GM18870 (cell line): ENCODE measurements around the gene ALDH4A1.

Source experiments
- ATAC-seq: cut with Tn5 transposase; IDR thresholded peaks from one replicate; pipeline ENCODE4 v1.9.1; 2021; ENCODE audit warnings: moderate library complexity; ENCODE audit not compliant: unreplicated experiment

Gene ALDH4A1

DNA sequence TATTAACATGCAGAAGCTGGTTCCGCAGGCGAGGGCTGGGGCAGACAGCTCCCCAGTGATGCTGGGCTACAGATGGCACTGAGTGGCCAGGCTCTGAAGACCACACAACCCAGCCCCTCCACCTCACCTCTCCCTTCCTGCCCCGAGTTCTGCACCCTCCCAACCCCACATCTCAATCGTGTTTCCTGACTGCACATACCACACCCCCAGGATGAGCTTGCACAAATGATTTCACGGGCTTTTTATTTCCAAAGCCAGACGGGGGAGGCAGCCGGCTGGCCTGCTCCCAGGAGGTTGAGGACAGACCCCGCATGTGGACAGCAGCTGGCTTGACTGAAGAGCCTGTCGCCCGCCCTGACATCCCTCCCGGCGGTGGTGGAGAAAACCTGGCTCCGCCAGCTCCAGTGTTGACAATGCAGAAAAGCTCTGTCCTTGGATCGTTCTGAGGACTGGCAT lies 21.4 kb upstream of the ALDH4A1 start:
- ATAC-seq, result no peak

DNA sequence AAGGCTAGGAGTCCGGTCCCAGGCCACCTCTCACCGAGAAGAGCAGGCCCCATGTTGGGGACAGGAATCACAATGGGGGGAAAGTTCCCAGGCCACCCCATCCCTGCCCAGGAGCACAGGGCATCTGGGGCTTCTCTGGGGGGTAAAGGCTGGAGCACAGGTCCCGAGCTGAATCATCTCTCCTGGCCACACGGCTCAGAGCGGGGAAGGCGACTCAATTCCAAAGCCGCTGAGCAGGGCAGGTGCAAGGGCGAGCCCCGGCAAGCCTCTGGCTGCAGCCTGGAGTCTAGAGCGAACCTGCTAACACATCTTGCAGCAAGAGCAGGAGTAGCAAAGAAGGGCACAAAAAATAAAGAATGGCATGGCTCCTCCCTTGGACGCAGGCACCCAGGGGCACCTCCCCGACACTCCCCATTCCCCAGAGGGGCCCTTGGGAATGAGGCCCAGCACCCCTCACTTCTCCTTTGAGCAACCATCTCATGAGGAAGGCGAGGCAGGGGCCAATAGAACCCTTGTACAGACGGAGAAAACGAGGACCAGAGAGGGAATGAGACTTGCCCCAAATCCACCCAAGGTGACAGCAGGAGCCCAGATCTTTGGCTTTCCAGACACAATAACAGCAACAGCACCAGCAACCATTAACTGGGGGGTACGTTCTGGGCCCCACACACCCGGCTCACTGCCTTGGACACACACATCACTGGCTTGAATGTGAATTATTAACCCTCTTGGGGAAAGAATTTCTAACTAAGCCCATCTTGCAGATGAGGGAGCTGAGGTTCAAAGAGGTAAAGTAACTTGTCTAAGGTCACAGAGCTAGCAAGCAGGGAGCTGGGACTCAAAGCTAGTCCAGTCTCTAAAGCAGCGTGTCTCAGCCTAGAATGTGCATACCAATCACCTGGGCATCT lies 20.7 kb upstream of the ALDH4A1 start:
- no peak for ATAC-seq

DNA sequence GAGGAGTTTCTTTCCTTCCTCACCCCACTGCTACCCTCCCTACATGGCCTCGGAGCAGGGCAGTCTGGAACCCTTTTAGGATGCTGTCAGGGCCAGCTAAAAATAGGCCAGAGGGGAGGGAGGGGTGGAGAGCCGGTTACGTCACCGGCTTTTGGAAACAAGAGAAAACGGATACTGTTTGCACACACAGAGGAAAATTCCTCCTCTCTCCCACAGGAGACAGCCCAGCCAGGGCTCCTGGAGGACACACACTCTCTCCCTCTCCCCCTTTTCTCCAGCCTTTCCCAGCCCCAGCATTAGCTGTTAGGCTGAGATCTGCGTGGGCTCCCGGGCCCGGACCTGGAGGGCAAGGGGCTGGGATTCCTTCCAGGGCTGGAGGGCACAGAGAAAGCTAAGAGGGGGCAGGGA lies 20.0 kb upstream of the ALDH4A1 start:
- no peak for ATAC-seq

- ATAC-seq, result no peak
Measured at GRCh38 chr1:18921516-18922251, 19.3 kb upstream of the ALDH4A1 start.

DNA sequence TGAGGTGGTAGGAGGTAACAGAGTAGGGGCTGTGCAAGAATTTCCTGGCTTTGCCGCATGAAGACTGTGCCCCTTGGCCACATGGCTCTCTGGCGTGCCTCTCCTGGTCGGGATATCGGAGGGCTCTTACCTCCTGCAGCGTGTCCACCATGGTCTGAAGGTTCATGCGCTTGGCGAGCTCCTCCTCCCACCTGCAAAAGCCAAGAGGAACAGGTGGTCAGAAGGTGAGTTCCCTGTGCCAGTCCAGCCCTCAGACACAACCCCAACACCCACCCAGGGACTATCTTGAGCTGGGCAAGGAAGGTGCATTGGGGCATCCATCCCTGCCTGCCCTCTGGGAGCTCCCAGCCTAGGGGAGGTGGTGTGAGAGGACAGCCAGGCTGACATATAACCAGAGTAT lies 18.6 kb upstream of the ALDH4A1 start:
- no peak for ATAC-seq

- ATAC-seq, result no peak
Measured at GRCh38 chr1:18919956-18920355, 17.6 kb upstream of the ALDH4A1 start.

DNA sequence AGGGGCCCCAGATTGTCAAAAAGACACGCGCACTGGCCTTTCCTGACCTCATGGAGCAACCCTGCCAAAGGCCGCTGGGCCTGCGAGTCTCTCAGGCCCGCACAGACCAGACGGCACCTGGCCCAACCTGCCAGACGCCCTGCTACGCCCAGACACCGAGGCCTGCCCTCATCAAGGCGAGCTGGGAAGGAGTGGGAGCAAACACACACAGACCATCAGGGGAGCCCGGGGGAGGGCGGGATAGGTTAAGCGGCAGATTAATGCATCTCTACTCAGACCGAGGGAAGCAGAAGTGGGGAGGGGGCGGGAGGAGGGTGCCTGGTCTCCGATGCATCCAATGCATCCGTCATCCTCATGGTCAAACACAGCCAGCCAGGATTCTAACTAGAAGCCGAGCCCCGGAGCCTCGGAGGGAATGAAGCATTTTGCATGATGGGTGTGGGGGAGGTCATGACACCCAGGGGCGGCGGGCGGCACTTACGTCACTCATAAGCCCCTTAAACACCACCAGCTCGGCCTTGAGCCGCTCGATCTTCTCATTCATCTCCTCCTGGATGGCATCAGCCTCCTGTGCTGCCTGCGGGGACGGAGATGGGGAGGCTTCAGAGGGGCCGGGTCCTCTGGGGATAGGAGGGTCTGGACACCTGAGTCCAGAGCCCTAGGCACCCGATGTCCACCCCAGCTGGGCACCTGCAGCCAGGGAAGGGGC lies 17.0 kb upstream of the ALDH4A1 start:
- no peak for ATAC-seq

- no peak for ATAC-seq
Measured at GRCh38 chr1:18918417-18918816, 16.1 kb upstream of the ALDH4A1 start.

- no peak for ATAC-seq
Measured at GRCh38 chr1:18917071-18917799, 14.9 kb upstream of the ALDH4A1 start.

DNA sequence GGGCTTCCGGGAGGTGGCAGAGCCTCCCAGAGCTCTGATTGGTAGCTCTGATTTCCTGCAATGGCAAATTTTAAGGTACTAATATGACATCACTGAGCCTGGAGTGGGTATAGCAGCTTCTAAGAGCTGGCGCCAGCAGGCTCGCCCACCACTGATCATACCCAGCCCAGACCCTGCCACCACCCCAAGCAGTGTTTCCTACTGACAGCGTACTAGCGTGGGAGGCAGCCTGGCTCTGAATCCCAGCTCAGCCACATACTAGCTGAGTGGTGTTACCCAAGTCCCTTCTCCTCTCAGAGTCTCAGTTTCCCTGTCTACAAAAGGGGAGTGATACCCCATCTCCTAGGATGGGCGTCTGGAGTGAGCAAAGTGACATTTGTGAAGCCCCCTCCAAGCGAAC lies 13.0 kb upstream of the ALDH4A1 start:
- ATAC-seq, result no peak

DNA sequence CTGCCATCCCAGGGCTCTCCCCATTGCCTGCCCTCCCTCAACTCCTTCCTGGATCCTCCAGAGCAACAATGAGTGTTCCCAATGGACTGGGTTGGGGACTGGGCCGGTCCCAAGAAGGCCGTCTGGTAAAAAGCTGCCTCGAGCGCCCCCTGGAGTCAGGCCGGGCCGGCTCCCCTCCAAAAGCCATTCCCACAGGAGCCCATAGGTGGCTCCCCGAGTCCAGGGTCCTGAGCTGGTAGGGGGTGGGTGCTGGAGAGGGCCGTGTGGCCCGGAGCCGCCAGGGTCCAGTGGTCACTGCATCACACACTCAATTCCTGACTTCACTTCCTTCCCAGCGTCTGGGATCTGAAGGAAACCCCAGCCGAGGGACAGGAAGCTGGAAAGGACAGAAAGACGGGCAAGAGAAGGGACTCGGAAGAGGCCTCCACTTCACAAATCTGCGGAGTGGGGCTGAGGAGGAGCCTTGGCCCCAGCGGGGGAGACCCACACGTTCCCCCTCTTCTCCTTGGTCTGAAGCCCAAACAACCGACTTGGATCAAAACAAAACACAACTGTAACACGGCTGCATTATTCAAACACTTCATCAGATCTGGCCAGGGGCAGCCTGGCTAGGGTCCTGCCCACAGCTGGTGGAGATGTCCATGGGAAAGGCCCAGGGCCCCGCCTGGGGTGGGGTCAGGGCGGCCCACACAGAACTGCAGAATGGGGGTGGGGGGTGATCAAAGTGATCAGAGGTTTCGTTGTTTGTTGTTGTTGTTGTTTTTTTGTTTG lies 10.9 kb upstream of the ALDH4A1 start:
- no peak for ATAC-seq

- ATAC-seq, result no peak
Measured at GRCh38 chr1:18912550-18912949, 10.2 kb upstream of the ALDH4A1 start.

DNA sequence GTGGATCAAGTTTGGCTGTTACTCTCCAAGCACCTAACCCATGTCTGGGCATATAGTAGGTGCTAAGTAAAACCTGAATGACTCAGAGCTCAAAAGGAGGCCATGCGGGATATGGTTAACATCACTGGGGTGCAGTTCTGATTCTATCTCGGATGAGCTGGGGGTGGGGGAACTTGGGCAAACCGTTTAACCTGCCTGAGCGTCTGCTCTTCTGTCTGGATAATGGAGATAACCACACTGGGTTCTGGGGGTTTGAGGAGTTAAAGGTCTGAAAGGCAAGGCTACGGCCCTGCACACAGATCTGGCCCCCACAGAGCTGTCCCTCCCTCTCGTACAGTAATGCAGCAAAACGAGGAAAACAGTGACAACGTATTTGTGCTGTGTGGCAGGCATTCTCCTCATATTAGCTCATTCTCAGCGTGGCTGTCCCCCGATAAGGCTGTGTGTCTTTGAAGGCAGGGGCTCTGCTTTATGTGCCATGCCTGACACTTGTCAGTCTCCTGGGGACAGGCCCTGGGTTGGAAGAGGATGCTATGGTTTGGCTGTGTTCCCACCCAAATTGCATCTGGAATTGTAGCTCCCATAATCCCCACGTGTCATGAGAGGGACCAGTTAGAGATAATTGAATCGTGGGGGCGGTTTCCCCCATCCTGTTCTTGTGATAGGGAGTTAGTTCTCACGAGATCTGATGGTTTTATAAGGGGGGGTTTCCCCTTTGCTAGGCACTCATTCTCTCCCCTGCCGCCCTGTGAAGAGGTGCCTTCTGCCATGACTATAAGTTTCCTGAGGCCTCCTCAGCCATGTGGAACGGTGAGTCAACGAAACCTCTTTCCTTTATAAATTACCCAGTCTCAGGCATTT lies 6.8 kb upstream of the ALDH4A1 start:
- no peak for ATAC-seq

- no peak for ATAC-seq
Measured at GRCh38 chr1:18907917-18908845, 5.8 kb upstream of the ALDH4A1 start.

- no peak for ATAC-seq
Measured at GRCh38 chr1:18907021-18907916, 4.9 kb upstream of the ALDH4A1 start.

- ATAC-seq, result no peak
Measured at GRCh38 chr1:18903291-18903756, 969 bp upstream of the ALDH4A1 start.

DNA sequence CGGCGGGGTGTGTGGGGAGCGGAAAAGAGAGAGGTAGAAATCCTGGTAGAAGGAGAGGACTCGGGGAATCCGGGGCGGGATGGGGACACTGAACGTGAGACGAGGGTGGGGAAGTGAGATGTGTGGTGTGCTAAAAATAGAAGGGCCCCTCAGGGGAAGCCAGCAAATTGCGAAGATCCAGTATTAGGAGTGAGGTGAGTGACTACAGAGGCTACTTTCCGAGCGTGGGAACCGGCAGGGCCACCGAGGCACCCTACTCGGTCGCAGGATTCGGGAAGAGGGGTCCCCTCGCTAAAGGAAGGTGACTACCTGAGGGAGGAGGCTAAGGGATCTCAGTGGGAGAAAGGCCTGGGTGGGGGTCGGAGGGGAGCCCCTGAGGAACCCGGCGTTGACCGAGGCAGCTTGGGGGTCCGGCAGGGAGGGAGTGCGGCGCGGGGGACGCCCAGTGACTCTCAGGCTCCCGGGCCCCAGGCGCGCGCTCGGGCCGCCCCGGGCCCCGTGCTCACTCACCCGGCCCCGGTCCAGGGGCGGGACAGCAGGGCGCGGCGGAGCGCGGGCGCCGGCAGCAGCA lies 318 bp downstream of the ALDH4A1 start:
- ATAC-seq, result no peak
